SH-SY5Y (cell line): ENCODE measurements around the gene SPP1.

ENCODE experiments used
- GATA2 ChIP-seq: IDR thresholded peaks from 2 replicates; pipeline ENCODE4 v1.6.1; 2011; ENCODE audit warnings: mild to moderate bottlenecking, low read depth, low read length
- GATA3 ChIP-seq: IDR thresholded peaks from 2 replicates; pipeline ENCODE4 v1.6.1; 2011; ENCODE audit warnings: low read depth, mild to moderate bottlenecking, low read length, moderate library complexity

DNA sequence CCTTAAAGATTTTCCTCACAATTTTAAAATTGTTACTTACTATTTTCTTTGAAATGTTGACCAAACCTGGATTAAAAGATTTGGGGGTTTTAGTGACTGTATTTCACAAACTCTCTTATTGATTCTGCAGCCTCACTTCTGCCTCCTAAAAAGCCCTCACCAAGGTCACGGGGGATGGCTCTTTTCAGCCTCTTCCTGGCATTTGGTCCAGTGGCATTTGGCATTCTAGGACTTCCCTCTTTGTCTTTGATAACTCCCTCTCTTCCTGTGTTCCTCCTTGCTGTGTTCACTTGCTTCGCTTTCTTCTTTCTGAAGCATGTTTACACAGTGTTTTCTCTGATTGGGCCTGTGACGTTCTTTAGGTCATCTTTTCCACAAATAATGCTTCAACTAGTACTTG, 53.4 kb downstream of the SPP1 start:
- TF ChIP-seq GATA3 = no peak
- TF ChIP-seq GATA2 = no peak
